Heart left ventricle (tissue), 13 donors: Measurements from ENCODE around the gene IL3RA.

ENCODE experiments used
- CTCF ChIP-seq, 12 donors: fragments of 200-600 bp; sonication (generic) in 4 of 12; IDR thresholded peaks; one replicate each; pipeline versions ENCODE4 v1.5.0 to v1.8.0; 2018 to 2022; ENCODE audit warnings: antibody characterized with exemption in 12 of 12, mild to moderate bottlenecking in 5 of 12
- POLR2A ChIP-seq, 2 donors: fragments of 450-650 bp; IDR thresholded peaks; one replicate each; pipeline ENCODE4 v1.6.1; 2017; ENCODE audit warnings: antibody characterized with exemption in 2 of 2, mild to moderate bottlenecking in 2 of 2, moderate library complexity in 2 of 2
- donor health status: ischemic (EF 13 %, LVEDD 7.1; RV severe dilation, severe dysfunction).
- donor health status: DM: no; HTN: yes; CAD: no.
- donor health status: DM: no; HTN: no; CAD: no.
- donor health status: ischemic (EF 25% LVEDD 6.9; RV normal size, moderate dysfunction).
- donor health status: ischemic (EF 25% LVEDD 5.7; RV mildly dilated, moderate dysfunction).
- donor health status: ischemic (EF 35%, LVEDD 5.7; RV mildly dilated, moderate dysfunction).
- donor health status: nonischemic (EF 11% LVEDD 7.7; RV severe dilation, severe dysfunction).
- donor health status: DM: yes; HTN: yes; CAD: no.
- donor health status: PGD.
- donor health status: ischemic (EF 29% LVEDD 5.4; RV normal size, mild dysfunction).
- donor health status: nonischemic (EF 23%, LVEDD 6.1; RV moderate dilation, normal function).

- TF ChIP-seq CTCF (IDR thresholded peaks at IDR 0.05) (no peak), POLR2A (IDR thresholded peaks at IDR 0.05) (no peak)
Measured at GRCh38 chrX:1305411-1305810, 31.2 kb upstream of the IL3RA start.
